LoVo (cell line): ENCODE measurements around the gene SLC39A2.

Experiments used
- DNase-seq: peaks from one replicate; pipeline ENCODE4 v3.0.0-alpha.2; 2016; ENCODE audit warnings: low spot score

The SLC39A2 gene

GRCh38 chr14:21047378-21047781 is 48.3 kb downstream of the SLC39A2 start:
- DNase-seq = no peak

DNA sequence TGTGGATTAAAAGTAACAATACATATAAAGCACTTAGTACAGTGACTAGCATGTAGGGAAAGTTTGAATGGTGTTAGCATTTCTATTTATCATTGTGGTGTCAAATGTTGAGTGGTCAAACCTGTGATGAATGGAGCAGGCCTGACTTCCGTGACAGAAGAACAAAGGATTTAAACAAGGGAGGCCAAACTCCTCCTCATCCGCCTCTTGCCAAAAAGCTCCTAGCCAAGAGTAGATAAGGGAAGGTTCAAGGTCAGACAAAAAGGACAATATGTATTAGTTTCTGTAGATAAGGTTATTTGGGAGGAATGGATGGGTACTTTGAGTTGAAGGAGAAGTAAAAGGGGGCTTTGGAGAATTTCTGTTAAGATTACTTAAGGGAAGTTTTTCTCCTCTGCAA is 49.5 kb downstream of the SLC39A2 start:
- no peak for DNase-seq

DNA sequence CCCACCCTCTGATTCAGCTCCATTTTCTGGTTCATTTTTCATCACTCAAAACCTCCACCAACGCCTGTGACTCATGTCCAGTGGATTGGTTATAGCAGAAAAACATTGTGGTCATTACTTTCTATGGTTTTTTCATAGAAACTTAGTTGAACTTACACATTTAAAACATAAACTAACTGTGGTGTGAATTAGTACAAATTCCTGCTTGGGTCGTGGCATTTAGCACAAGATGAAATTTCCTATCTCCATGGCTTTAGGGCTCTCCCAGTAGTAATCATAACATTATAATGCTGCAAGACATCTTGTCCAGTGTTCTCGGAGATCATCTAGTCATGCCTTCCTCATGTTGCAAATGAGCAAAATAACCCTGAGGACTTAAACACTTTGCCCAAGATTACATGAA is 50.2 kb downstream of the SLC39A2 start:
- DNase-seq = no peak

- no peak for DNase-seq
Observed at GRCh38 chr14:21050597-21050996, 51.5 kb downstream of the SLC39A2 start.
